ENCODE results near the gene DIAPH2.

DNA sequence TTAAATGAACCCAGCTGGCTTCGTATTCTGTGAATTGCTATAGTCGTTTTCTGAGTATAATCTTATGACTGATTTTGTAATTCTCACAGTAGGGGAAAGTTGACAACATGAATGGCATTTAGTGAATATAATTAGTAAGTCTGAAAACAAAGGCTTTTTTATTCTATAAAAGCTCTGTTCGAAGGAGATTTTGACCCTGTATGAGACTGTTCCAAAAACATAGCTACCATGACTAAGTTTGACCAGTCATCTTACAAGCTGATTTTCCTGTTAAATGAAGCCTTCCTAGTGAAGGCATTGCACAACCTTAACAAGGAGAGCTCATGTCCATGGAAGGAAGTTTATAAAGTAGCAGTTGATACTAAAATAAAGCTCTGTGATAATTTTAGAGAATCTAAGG lies 441.4 kb downstream of the DIAPH2 start:
- TF ChIP-seq, protein P1, sequence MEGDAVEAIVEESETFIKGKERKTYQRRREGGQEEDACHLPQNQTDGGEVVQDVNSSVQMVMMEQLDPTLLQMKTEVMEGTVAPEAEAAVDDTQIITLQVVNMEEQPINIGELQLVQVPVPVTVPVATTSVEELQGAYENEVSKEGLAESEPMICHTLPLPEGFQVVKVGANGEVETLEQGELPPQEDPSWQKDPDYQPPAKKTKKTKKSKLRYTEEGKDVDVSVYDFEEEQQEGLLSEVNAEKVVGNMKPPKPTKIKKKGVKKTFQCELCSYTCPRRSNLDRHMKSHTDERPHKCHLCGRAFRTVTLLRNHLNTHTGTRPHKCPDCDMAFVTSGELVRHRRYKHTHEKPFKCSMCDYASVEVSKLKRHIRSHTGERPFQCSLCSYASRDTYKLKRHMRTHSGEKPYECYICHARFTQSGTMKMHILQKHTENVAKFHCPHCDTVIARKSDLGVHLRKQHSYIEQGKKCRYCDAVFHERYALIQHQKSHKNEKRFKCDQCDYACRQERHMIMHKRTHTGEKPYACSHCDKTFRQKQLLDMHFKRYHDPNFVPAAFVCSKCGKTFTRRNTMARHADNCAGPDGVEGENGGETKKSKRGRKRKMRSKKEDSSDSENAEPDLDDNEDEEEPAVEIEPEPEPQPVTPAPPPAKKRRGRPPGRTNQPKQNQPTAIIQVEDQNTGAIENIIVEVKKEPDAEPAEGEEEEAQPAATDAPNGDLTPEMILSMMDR (IDR thresholded peaks at IDR 0.05), result no peak
- no peak for TF ChIP-seq POLR2A (IDR thresholded peaks at IDR 0.05)

All from esophagus squamous epithelium (tissue), 4 donors.